NCI-H2029 treated with DMSO at 0.1 percent for 48 hours (cell line): ENCODE data around the gene TNF.
"Not testable (repeated sequence)": the region's sequence is repeated elsewhere in the genome, so short reads cannot be mapped to it uniquely, and the experiment has no call there.

Experiments used
- DNase-seq: peaks from one replicate; lab custom pipeline; 2025; lab: John Stamatoyannopoulos, UW

The TNF gene

DNA sequence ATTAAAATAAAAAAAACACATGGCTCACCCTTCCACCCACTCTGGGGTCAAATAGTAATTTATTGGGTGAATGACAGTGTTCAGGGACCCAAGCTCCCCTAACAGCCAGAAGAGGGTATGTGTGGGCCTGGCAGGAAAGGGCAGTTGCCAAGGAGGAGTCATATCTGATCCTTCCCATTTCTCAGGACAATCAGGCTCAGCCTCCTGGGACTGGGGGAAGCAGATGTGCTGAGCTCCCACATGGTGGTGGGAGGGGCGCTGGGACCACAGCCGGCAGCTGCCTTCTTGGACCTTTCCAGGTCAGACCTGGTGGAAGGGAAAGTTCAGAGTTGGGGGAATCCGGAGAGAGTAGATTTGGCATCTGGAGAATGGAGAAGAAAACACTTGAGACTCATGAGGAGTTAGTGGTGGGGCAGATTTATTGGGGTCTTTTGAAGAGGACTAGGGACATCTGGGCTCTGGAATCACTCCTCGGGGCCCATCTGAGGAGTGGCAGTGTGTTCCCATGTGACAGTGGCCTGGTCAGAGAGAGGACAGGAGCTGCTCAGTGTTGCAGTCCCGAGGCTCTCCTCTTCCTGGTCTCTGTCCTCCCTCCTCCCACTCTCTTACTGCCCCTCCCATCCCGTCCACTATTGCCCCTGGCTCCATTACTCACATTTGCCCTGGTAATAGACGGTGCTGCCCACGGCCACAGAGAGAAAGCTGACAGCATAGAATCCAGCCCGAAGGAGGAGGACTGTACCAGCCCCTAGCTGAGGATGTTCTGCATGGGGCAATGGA, 13.7 kb downstream of the TNF start:
- DNase-seq = no peak

GRCh38 chr6:31590691-31591090, 15.3 kb downstream of the TNF start:
- not testable (repeated sequence) for DNase-seq

GRCh38 chr6:31592396-31592771, 17.0 kb downstream of the TNF start:
- no peak for DNase-seq

DNA sequence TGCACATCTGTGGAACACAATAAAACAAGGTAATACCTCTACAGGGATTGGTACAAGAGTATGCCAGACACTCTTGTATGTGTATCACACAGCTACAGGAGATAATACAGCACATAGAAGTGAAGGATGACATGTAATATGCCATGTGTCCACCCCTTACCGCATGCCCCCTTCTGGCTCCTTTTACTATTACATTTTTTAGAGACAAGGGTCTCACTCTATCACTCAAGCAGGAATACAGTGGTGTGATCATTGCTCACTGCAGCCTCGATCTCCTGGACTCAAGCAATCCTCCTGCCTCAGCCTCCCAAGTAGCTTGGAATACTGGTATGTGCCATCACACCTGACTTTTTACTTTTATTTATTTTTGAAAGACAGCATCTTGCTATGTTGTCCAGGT, 21.6 kb downstream of the TNF start:
- no peak for DNase-seq

DNA sequence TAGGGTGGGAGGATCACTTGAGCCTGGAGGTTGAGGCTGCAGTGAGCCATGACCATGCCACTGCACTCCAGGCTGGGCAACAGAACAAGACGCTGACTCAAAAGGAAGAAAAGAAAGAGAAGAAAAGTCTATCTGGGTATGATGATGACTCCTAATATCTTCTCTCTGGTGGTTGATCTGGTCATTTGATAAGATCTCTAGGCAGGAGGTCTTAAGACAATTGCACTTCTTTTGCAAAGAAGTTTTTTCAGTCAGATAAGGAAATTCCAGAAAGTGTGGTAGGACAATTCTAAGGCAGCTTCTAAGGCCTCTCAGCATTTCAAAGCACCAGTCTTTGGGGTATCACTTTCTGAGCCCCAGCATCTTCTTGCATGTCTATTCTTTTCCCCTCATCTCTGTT, 32.0 kb downstream of the TNF start:
- DNase-seq = no peak

- DNase-seq = no peak
Observed at GRCh38 chr6:31609519-31610406, 34.4 kb downstream of the TNF start.

DNA sequence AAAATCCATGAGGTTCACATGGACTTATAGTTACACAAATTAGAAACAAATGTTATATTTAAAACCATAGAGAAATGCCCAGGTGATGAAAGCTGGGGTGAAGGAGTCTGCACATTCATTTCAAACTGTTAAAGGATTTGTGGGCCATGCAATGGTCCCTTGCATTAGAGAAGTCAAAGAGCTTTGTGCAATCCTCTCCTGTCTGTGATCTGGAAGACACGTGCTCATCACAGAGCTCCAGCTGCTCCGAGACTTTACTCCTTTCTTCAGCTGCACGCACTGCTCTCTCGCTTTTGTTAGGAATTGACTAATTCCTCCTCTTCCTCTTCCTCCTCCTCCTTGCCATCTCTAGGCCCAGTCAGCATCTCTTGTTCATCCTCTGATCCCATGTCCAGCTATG, 35.6 kb downstream of the TNF start:
- DNase-seq = no peak

DNA sequence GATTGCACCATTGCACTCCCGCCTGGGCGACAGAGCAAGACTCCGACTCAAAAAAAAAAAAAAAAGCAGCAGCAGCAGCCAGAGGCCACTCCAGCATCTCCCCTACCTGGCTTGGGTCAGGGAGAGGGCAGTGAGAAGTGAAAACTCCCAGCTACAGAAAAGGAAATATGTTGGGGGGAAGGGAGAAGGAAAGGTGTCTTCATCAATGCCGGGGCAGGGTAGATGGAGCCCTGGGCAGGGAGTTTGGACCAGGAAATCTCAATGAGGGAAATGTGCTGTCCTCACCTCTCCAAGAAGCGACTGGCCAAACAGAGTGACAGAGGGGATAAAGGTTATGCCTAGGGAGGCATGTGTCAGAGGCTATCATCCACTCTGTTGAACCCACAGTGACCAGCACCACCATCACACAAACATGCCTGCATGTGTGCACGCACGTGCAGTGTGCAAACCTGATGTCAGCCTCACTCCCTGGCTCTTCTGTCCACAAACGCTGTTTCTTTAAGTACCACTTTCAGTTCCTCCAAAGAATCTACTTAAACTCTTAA, 38.8 kb downstream of the TNF start:
- no peak for DNase-seq

GRCh38 chr6:31614684-31615578, 39.6 kb downstream of the TNF start, which contains the start of gene AIF1:
AIF1 (plus strand) TSS chr6:31615234; CDS start chr6:31615330, 96 bp downstream.
- no peak for DNase-seq

- no peak for DNase-seq
Observed at GRCh38 chr6:31615748-31616147, 40.4 kb downstream of the TNF start.

- no peak for DNase-seq
Observed at GRCh38 chr6:31617010-31617409, 41.6 kb downstream of the TNF start.

DNA sequence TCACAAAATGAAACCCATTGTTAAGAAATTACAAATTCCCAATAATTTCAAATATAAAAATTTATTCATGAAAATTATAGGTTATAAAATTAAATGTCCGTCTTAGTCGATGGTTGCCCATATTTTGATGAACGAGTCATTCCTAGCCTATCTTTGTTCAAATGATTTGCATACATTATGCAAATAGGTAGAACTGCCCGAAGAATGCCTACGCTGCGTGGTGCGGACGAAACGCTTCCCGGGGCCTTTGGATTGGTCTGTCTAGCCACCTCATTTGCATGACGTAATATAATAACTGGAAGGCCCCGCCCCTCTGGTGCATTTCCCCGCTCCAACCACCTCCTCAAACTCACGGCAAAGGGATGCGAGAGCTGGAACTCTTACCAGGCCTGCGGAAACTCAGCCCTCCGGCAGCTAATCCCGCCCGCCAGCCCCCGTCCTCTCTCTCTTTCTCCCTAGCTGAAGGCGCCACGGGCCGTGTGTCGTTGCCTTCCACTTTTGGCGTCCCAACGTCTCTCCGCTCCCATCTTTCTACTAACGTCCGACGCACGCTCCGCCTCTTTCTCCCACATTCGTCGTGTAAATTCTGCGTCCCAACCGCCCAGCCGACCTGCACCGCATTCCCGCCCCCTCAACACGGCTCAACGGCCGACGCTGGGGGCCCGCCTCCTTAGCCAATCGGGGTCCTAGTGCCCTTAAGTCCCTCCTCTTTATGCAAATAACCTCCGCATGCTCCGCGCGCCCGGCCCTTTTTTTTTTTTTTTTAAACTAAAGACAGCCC, 44.6 kb downstream of the TNF start:
- peak; percentile 98 for DNase-seq

DNA sequence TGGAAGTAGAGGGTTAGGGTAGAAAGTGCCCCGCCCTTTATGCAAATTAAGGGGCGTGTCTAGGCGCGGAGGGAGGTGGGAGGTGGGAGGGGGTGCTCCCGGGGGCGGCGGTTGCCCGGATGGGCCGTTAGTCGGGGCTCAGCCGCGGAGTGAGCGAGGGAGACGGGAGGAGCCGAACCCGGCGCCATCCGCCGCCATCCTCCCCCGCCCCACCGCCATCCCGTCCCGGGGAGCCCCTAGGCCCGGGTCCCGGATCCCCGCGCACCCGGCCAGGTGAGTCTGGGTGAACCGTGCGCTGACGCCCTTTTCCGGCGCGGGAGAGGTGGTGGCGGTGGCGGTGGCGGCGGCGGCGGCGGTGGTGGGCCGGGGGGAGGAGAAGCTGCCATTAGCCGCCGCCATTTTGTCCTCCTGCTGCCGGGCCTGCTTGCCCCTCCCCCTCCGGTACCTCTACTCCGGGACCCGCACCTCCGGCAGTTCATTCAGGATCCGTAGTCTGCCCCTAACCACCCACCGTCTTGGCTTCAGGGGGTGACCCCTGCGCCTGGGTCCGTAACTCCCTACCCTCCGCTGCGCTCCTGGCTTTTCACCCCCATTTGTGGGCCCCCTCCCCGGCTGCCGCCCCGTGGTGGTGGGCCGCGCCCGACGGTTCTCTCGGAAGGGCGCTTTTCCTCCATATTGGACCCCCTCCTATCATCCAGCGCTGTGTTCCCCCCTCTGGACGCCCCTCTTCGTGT, 45.4 kb downstream of the TNF start, which contains the start of gene PRRC2A:
Gene PRRC2A, plus strand, starts transcription at position 130 of the 734 bp plus-strand sequence. CDS start 2,075 bp downstream, outside the sequence.
- DNase-seq = peak; percentile 75

DNA sequence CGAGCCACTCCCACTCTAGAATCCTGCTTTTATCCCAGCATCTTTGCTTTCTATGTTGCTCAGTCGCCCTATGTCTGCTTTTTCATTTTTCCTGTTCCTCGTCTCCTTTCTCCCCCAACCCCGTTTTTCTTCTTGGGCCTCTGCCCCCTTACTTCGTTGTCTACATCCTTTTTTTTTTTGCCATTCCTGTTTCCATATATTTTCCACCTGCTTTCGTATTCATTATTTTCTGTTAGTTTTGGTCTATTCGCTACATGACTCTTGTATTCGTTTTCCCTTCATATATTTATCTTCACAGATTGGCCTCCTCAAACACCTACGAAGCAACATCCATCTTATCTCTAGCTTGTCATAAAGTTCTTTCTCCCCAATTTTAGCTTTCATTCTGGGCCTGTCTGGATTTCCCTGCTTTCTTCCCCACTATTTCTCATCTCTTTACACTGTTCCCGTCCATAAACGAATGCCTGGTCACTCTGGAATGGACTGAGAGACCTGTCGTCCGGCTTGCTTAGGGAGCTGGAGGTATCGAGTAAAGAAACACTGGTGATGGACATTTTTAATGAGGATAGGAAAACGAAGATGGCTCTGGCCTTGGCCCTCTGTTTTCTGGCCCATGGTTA, 46.1 kb downstream of the TNF start:
- DNase-seq = no peak

GRCh38 chr6:31621991-31622390, 46.6 kb downstream of the TNF start:
- DNase-seq = no peak

DNA sequence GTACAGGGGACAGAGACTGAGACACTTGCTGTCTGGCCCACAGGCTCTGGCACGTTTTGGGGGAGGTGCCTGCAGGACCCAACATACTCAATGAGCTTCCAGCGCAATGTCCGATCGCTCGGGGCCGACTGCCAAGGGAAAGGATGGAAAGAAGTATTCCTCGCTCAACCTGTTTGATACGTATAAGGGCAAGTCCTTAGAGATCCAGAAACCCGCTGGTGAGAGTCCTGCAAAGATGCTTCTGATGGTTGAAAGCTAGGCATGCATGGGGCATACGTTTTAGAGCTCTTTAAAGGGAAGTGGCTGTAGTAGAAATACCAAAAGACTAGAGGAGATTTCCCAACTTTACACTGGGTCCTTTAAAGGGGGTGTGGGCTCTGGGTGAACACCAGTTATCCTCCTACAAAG, 47.3 kb downstream of the TNF start:
- DNase-seq = no peak

GRCh38 chr6:31624070-31624469, 48.7 kb downstream of the TNF start:
- no peak for DNase-seq

DNA sequence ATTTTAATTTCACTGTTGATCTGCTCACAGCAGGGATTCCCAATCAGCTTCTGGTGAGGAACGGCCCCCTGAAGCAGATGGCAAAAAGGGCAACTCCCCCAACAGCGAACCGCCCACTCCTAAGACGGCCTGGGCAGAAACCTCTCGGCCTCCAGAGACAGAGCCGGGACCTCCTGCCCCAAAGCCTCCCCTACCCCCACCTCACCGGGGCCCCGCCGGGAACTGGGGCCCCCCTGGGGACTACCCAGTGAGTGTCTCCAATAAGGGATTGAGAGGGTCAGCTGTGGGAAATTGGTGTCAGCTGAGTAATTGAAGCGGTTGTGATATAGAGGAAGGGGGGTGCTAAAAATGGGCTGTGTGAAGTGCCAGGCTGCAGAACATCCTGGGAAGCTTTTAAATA, 51.6 kb downstream of the TNF start:
- DNase-seq = no peak

DNA sequence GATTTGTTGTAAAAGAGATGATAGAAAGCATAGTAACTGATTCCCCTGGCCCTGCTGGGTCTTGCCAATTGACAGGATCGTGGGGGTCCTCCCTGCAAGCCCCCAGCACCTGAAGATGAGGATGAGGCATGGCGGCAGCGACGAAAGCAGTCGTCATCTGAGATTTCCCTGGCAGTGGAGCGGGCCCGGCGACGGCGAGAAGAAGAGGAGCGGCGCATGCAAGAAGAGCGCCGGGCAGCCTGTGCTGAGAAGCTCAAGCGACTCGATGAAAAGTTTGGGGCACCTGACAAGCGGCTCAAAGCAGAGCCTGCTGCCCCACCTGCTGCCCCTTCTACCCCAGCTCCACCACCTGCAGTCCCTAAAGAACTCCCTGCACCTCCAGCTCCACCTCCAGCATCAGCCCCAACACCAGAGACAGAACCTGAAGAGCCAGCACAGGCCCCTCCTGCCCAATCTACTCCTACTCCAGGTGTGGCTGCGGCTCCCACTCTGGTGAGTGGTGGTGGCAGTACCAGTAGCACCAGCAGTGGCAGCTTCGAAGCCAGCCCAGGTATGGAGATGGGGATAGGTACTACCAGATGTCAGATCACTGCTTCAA, 52.4 kb downstream of the TNF start:
- DNase-seq = no peak
